H9 (cell line): Measurements from ENCODE around the gene FRY. TPM values are rescaled to one million over a fixed set of nuclear protein-coding genes. Genes with fewer than 3 reads are reported as not detected.

Source experiments
- DNase-seq: peaks from one replicate; pipeline ENCODE4 v3.0.0-alpha.2; 2017
- H2AFZ ChIP-seq: one replicate; pipeline ENCODE4 v1.6.1; 2013; ENCODE audit warnings: mild to moderate bottlenecking, low read length, control low read depth, moderate library complexity
- H2AK5ac ChIP-seq: 2 replicates; pipeline ENCODE4 v1.6.1; 2013; ENCODE audit warnings: low read length, control low read depth, mixed read lengths; ENCODE audit not compliant: insufficient read length
- H2BK120ac ChIP-seq: one replicate; pipeline ENCODE4 v1.6.1; 2013; ENCODE audit warnings: low read depth, mild to moderate bottlenecking, low read length, control low read depth, inconsistent platforms; ENCODE audit not compliant: poor library complexity, severe bottlenecking
- H2BK12ac ChIP-seq: 2 replicates; pipeline ENCODE4 v1.6.1; 2013; ENCODE audit warnings: low read length, control low read depth, mixed read lengths, low read depth; ENCODE audit not compliant: insufficient read length
- H2BK15ac ChIP-seq: 2 replicates; pipeline ENCODE4 v1.6.1; 2013; ENCODE audit warnings: low read depth, low read length, control low read depth
- H2BK20ac ChIP-seq: one replicate; pipeline ENCODE4 v1.6.1; 2013; ENCODE audit warnings: low read depth, mild to moderate bottlenecking, low read length, control low read depth, inconsistent platforms; ENCODE audit not compliant: poor library complexity, severe bottlenecking
- H2BK5ac ChIP-seq: 2 replicates; pipeline ENCODE4 v1.6.1; 2013; ENCODE audit warnings: low read length, control low read depth, mixed read lengths; ENCODE audit not compliant: insufficient read length
- H3K14ac ChIP-seq: 2 replicates; pipeline ENCODE4 v1.6.1; 2013; ENCODE audit warnings: low read length, control low read depth; ENCODE audit not compliant: insufficient read depth
- H3K18ac ChIP-seq: 2 replicates; pipeline ENCODE4 v1.6.1; 2013; ENCODE audit warnings: low read depth, mild to moderate bottlenecking, mixed read lengths, low read length, control low read depth; ENCODE audit not compliant: insufficient read length
- H3K23ac ChIP-seq: 2 replicates; pipeline ENCODE4 v1.6.1; 2013; ENCODE audit warnings: low read length, control low read depth, mixed read lengths, low read depth; ENCODE audit not compliant: insufficient read length
- H3K23me2 ChIP-seq: 2 replicates; pipeline ENCODE4 v1.6.1; 2013; ENCODE audit warnings: low read depth, mild to moderate bottlenecking, mixed read lengths, low read length, control low read depth; ENCODE audit not compliant: insufficient read length, poor library complexity, severe bottlenecking
- H3K27ac ChIP-seq: 2 replicates; pipeline ENCODE4 v1.5.1; 2013; ENCODE audit warnings: low read length, control low read depth, mixed read lengths, low read depth; ENCODE audit not compliant: insufficient read length
- H3K27me3 ChIP-seq: 2 replicates; pipeline ENCODE4 v1.6.1; 2013; ENCODE audit warnings: low read length, control low read depth, inconsistent platforms; ENCODE audit not compliant: insufficient read depth
- H3K4ac ChIP-seq: 2 replicates; pipeline ENCODE4 v1.6.1; 2013; ENCODE audit warnings: low read depth, mild to moderate bottlenecking, control low read depth, inconsistent platforms, low read length, moderate library complexity
- H3K4me1 ChIP-seq: 2 replicates; pipeline ENCODE4 v1.6.1; 2013; ENCODE audit warnings: low read length, control low read depth, inconsistent platforms; ENCODE audit not compliant: insufficient read depth
- H3K4me2 ChIP-seq: 2 replicates; pipeline ENCODE4 v1.6.1; 2013; ENCODE audit warnings: low read length, control low read depth, mixed read lengths; ENCODE audit not compliant: insufficient read length, insufficient read depth
- H3K56ac ChIP-seq: 2 replicates; pipeline ENCODE4 v1.6.1; 2013; ENCODE audit warnings: low read depth, mild to moderate bottlenecking, mixed read lengths, low read length, control low read depth; ENCODE audit not compliant: insufficient read length
- H3K79me1 ChIP-seq: 2 replicates; pipeline ENCODE4 v1.6.1; 2013; ENCODE audit warnings: low read depth, mild to moderate bottlenecking, moderate library complexity, low read length, control low read depth, inconsistent platforms; ENCODE audit not compliant: insufficient read depth, poor library complexity, severe bottlenecking
- H3K79me2 ChIP-seq: 2 replicates; pipeline ENCODE4 v1.6.1; 2013; ENCODE audit warnings: low read length, control low read depth, inconsistent platforms; ENCODE audit not compliant: insufficient read depth
- H3K9ac ChIP-seq: 2 replicates; pipeline ENCODE4 v1.6.1; 2013; ENCODE audit warnings: low read length, control low read depth, mixed read lengths; ENCODE audit not compliant: insufficient read length; ENCODE audit errors: extremely low read depth
- H3K9me3 ChIP-seq: one replicate; pipeline ENCODE4 v1.6.1; 2013; ENCODE audit warnings: low read depth, low read length, inconsistent platforms; ENCODE audit not compliant: control insufficient read depth
- H3T11ph ChIP-seq: one replicate; pipeline ENCODE4 v1.6.1; 2013; ENCODE audit warnings: mild to moderate bottlenecking, low read length, control low read depth, inconsistent platforms
- H4K20me1 ChIP-seq: one replicate; pipeline ENCODE4 v1.6.1; 2013; ENCODE audit not compliant: control insufficient read depth, insufficient read length, insufficient read depth
- H4K5ac ChIP-seq: 2 replicates; pipeline ENCODE4 v1.6.1; 2013; ENCODE audit warnings: low read depth, mild to moderate bottlenecking, mixed read lengths, low read length, control low read depth; ENCODE audit not compliant: insufficient read length
- H4K8ac ChIP-seq: replicated peaks from 2 replicates; pipeline ENCODE4 v1.6.1; 2013; ENCODE audit warnings: low read length, control low read depth, mixed read lengths, low read depth; ENCODE audit not compliant: insufficient read length
- H4K91ac ChIP-seq: 2 replicates; pipeline ENCODE4 v1.6.1; 2013; ENCODE audit warnings: low read depth, mild to moderate bottlenecking, moderate library complexity, mixed read lengths, low read length, control low read depth; ENCODE audit not compliant: insufficient read length
- H3K27ac Mint-ChIP-seq, 3 experiments: 2 replicates in 2 of 3; 3 replicates in 1 of 3; pipeline ENCODE4 v1.8.0; 2020 to 2021; ENCODE audit warnings: mixed read lengths in 3 of 3, mild to moderate bottlenecking in 1 of 3, moderate library complexity in 1 of 3
- H3K27me3 Mint-ChIP-seq: 2 replicates; pipeline ENCODE4 v1.8.0; 2021; ENCODE audit warnings: low read depth, mild to moderate bottlenecking, moderate library complexity, mixed read lengths
- H3K36me3 Mint-ChIP-seq, 3 experiments: 2 replicates in 2 of 3; 3 replicates in 1 of 3; pipeline ENCODE4 v1.8.0; 2020 to 2021; ENCODE audit warnings: low read depth in 3 of 3, mixed read lengths in 3 of 3; ENCODE audit not compliant: insufficient read depth in 1 of 3
- H3K4me1 Mint-ChIP-seq, 2 experiments: 2 replicates each; pipeline ENCODE4 v1.8.0; 2020; ENCODE audit warnings: mixed read lengths in 2 of 2
- H3K4me3 Mint-ChIP-seq, 2 experiments: 2 replicates in 1 of 2; 3 replicates in 1 of 2; pipeline ENCODE4 v1.8.0; 2020 to 2021; ENCODE audit warnings: mild to moderate bottlenecking in 2 of 2, mixed read lengths in 2 of 2, moderate library complexity in 1 of 2
- H3K9me3 Mint-ChIP-seq, 2 experiments: 2 replicates in 1 of 2; 3 replicates in 1 of 2; pipeline ENCODE4 v1.8.0; 2020; ENCODE audit warnings: mild to moderate bottlenecking in 2 of 2, mixed read lengths in 2 of 2, moderate library complexity in 1 of 2
- WGBS: extraction: QIAGEN DNeasy Blood & Tissue Kit; methylation state at CpG from one replicate; pipeline ENCODE4 v1.1.7; 2013; ENCODE audit warnings: missing lambda C conversion rate, low lambda C conversion rate, mixed read lengths; ENCODE audit not compliant: insufficient read length; ENCODE audit errors: extremely low coverage; 5-methylcytosine and 5-hydroxymethylcytosine counted together
- total RNA-seq: library from RNA; stranded (reverse); gene quantifications from 2 replicates; pipeline ENCODE4 v1.2.1, GENCODE V29; 2021
- TF ChIP-seq, protein P1 (sequence below): fragments of 200-600 bp; sonication (generic); conservative IDR thresholded peaks from 3 replicates; pipeline ENCODE4 v1.8.0; 2021; ENCODE audit warnings: antibody characterized with exemption, mild to moderate bottlenecking

Gene FRY
- total RNA-seq, 1 experiment from 2014 or later = 5.2 TPM

- H2BK5ac ChIP-seq = no peak overlapping the region
- H4K8ac ChIP-seq = no peak overlapping the region
- H3K27ac Mint-ChIP-seq = no peak overlapping the region
- no peak overlapping the region for H3T11ph ChIP-seq
- no peaks in the 10 kb centered on the region; the same call in 1 of the 2 replicates for H3K27me3 Mint-ChIP-seq
- no peaks in the 10 kb centered on the region for H3K23me2 ChIP-seq
- no peak overlapping the region for H4K5ac ChIP-seq
- H3K9me3 ChIP-seq = no peaks in the 10 kb centered on the region
- no peak overlapping the region for H2AFZ ChIP-seq
- H2AK5ac ChIP-seq = no peak overlapping the region
- no peaks in the 10 kb centered on the region for H3K36me3 Mint-ChIP-seq
- H3K9me3 Mint-ChIP-seq = no peaks in the 10 kb centered on the region
- no peaks in the 10 kb centered on the region for H3K79me1 ChIP-seq
- H3K4me1 ChIP-seq = no peaks in the 10 kb centered on the region; the same call in 1 of the 2 replicates
- no CpG with 5 or more reads among the region's 4 CpGs for WGBS
- no peak overlapping the region for H3K9ac ChIP-seq
- no peak overlapping the region for H3K23ac ChIP-seq
- no peak overlapping the region for H3K56ac ChIP-seq
- no peak overlapping the region for H2BK12ac ChIP-seq
- no peaks in the 10 kb centered on the region for H3K79me2 ChIP-seq
- H2BK15ac ChIP-seq = no peak overlapping the region
- H2BK120ac ChIP-seq = no peak overlapping the region
- no peak overlapping the region for H3K14ac ChIP-seq
- no peak for DNase-seq
- H3K18ac ChIP-seq = no peak overlapping the region
- H3K4me3 Mint-ChIP-seq = no peak overlapping the region
- no peak overlapping the region for H2BK20ac ChIP-seq
- H3K27ac ChIP-seq = no peak overlapping the region
- H3K4me2 ChIP-seq = no peak overlapping the region
- no peaks in the 10 kb centered on the region for H3K27me3 ChIP-seq
- TF ChIP-seq, protein P1, sequence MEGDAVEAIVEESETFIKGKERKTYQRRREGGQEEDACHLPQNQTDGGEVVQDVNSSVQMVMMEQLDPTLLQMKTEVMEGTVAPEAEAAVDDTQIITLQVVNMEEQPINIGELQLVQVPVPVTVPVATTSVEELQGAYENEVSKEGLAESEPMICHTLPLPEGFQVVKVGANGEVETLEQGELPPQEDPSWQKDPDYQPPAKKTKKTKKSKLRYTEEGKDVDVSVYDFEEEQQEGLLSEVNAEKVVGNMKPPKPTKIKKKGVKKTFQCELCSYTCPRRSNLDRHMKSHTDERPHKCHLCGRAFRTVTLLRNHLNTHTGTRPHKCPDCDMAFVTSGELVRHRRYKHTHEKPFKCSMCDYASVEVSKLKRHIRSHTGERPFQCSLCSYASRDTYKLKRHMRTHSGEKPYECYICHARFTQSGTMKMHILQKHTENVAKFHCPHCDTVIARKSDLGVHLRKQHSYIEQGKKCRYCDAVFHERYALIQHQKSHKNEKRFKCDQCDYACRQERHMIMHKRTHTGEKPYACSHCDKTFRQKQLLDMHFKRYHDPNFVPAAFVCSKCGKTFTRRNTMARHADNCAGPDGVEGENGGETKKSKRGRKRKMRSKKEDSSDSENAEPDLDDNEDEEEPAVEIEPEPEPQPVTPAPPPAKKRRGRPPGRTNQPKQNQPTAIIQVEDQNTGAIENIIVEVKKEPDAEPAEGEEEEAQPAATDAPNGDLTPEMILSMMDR = no peak
- H3K4ac ChIP-seq = no peak overlapping the region
- H4K20me1 ChIP-seq = no peaks in the 10 kb centered on the region
- peaks cover 25 to 34% of the 10 kb centered on the region in 2 experiments for H3K4me1 Mint-ChIP-seq
- no peak overlapping the region for H4K91ac ChIP-seq
These were observed 4.6 kb downstream of the FRY start for GRCh38 chr13:32036126-32036695.
